Mesothelial cell of epicardium (in vitro differentiated cells): ENCODE data around the gene CMTM2. TPM values are rescaled to one million over a fixed set of nuclear protein-coding genes. Genes with fewer than 3 reads are reported as not detected.

Source experiments
- DNase-seq, 2 experiments: peaks; one replicate each; pipeline ENCODE4 v3.0.0; 2021; ENCODE audit warnings: low spot score in 2 of 2; ENCODE audit not compliant: unreplicated experiment in 2 of 2
- H3K27ac Mint-ChIP-seq: 2 replicates; pipeline ENCODE4 v1.8.0; 2021; ENCODE audit warnings: mixed read lengths
- H3K27me3 Mint-ChIP-seq: 2 replicates; pipeline ENCODE4 v1.8.0; 2021; ENCODE audit warnings: low read depth, mixed read lengths
- H3K36me3 Mint-ChIP-seq: 2 replicates; pipeline ENCODE4 v1.8.0; 2021; ENCODE audit warnings: mixed read lengths
- H3K4me1 Mint-ChIP-seq: 2 replicates; pipeline ENCODE4 v1.8.0; 2021; ENCODE audit warnings: mixed read lengths
- H3K4me3 Mint-ChIP-seq: 2 replicates; pipeline ENCODE4 v1.8.0; 2021; ENCODE audit warnings: mild to moderate bottlenecking, moderate library complexity, mixed read lengths
- H3K9me3 Mint-ChIP-seq: 2 replicates; pipeline ENCODE4 v1.8.0; 2021; ENCODE audit warnings: mixed read lengths
- CTCF ChIP-seq: fragments of 200-600 bp; sonication (generic); IDR thresholded peaks from one replicate; pipeline ENCODE4 v1.5.0; 2021; ENCODE audit warnings: antibody characterized with exemption; ENCODE audit not compliant: unreplicated experiment
- total RNA-seq: library from RNA; stranded (reverse); gene quantifications from 3 replicates; pipeline ENCODE4 v1.2.1, GENCODE V29; 2021

CMTM2 gene
- total RNA-seq, 1 donor from 2014 or later = 0.51 TPM

DNA sequence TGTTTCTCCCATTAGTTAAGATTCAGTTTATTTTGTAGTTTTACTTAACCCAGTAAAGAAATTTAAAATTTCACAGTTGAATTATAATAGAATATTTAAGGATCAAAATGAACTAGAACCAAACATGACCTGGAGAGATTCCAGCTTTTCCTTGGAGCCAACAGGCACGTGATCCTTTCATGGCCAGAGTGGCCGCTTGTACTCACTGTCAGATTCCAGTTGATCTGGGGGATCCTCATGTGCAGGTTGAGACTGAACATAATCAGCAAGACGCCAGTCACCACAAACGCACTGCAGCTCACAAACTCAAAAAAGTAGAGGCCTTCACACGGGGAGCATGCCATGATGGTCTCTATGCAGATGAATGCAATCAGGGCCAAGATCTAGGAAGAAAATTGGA, 56.9 kb downstream of the CMTM2 start:
- H3K27ac Mint-ChIP-seq = peak overlapping the region; percentile 6

GRCh38 chr16:66637806-66638205, 58.5 kb downstream of the CMTM2 start:
- H3K9me3 Mint-ChIP-seq = no peaks in the 10 kb centered on the region
- H3K36me3 Mint-ChIP-seq = peaks cover 10% of the 10 kb centered on the region
- no peak for TF ChIP-seq CTCF
- no peak for DNase-seq
- no peak overlapping the region for H3K4me3 Mint-ChIP-seq
- H3K27me3 Mint-ChIP-seq = no peaks in the 10 kb centered on the region
- H3K27ac Mint-ChIP-seq = no peak overlapping the region
- peaks cover 12% of the 10 kb centered on the region for H3K4me1 Mint-ChIP-seq

More for the DNA sequence above, 56.9 kb downstream of the CMTM2 start:
- H3K9me3 Mint-ChIP-seq = no peaks in the 10 kb centered on the region
- H3K4me1 Mint-ChIP-seq = peaks cover 12% of the 10 kb centered on the region
- H3K27me3 Mint-ChIP-seq = no peaks in the 10 kb centered on the region
- no peak for DNase-seq
- no peak overlapping the region for H3K4me3 Mint-ChIP-seq
- no peak for TF ChIP-seq CTCF
- peaks cover 14% of the 10 kb centered on the region for H3K36me3 Mint-ChIP-seq

Other genes with a start within 250 kb of the CMTM2 start
- 0.09 to 0.27 TPM (median 0.16 TPM) in 3 replicates for gene CDH5, start 212.8 kb upstream of the CMTM2 start, total RNA-seq
- 0.82 to 1.1 TPM (median 1.0 TPM) in 3 replicates for gene BEAN1, start 152.2 kb upstream of the CMTM2 start, total RNA-seq
- 24.9 to 28.8 TPM (median 28.5 TPM) in 3 replicates for gene TK2, start 29.3 kb upstream of the CMTM2 start, total RNA-seq
- gene CKLF, start 26.9 kb upstream of the CMTM2 start, total RNA-seq = 28.9 to 33.2 TPM (median 31.1 TPM) in 3 replicates
- 10.0 to 10.3 TPM (median 10.2 TPM) in 3 replicates for gene CMTM1, start 13.0 kb upstream of the CMTM2 start, total RNA-seq
- 56.9 to 60.7 TPM (median 59.3 TPM) in 3 replicates for gene CMTM3, start 25.2 kb downstream of the CMTM2 start, total RNA-seq
- 60.1 to 63.4 TPM (median 60.8 TPM) in 3 replicates for gene CMTM4, start 117.3 kb downstream of the CMTM2 start, total RNA-seq
- 145 to 157 TPM (median 150 TPM) in 3 replicates for gene DYNC1LI2, start 172.1 kb downstream of the CMTM2 start, total RNA-seq
- gene TERB1, start 222.1 kb downstream of the CMTM2 start, total RNA-seq = 0.18 to 0.49 TPM (median 0.34 TPM) in 3 replicates